WERI-Rb-1 (cell line): Measurements from ENCODE around the gene DDR1.
"Not testable (repeated sequence)": the region's sequence is repeated elsewhere in the genome, so short reads cannot be mapped to it uniquely, and the experiment has no call there.

ENCODE experiments used
- DNase-seq: peaks from one replicate; pipeline ENCODE4 v3.0.0-alpha.2; 2020
- H3K27ac ChIP-seq: fragments of 250-450 bp; sonication (Bioruptor Pico); 2 replicates; pipeline ENCODE4 v1.5.1; 2020; ENCODE audit warnings: mild to moderate bottlenecking, moderate library complexity
- H3K27me3 ChIP-seq: fragments of 250-450 bp; sonication (Bioruptor Pico); 2 replicates; pipeline ENCODE4 v1.5.1; 2021; ENCODE audit warnings: mild to moderate bottlenecking, low read depth, moderate library complexity; ENCODE audit not compliant: insufficient read depth, severe bottlenecking
- H3K36me3 ChIP-seq: fragments of 250-450 bp; sonication (Bioruptor Pico); 2 replicates; pipeline ENCODE4 v1.5.1; 2020; ENCODE audit warnings: mild to moderate bottlenecking, moderate library complexity
- H3K4me3 ChIP-seq: 2 replicates; pipeline ENCODE4 v1.5.1; 2011; ENCODE audit warnings: low read depth, mild to moderate bottlenecking, control low read depth, low read length
- H3K9me3 ChIP-seq: fragments of 250-450 bp; sonication (Bioruptor Pico); 2 replicates; pipeline ENCODE4 v1.5.1; 2021; ENCODE audit warnings: mild to moderate bottlenecking, moderate library complexity; ENCODE audit not compliant: severe bottlenecking
- TF ChIP-seq, protein P1 (sequence below): IDR thresholded peaks from 2 replicates; pipeline ENCODE4 v1.5.1; 2011; ENCODE audit warnings: low read depth, mild to moderate bottlenecking, control low read depth, inconsistent platforms, low read length

The DDR1 gene

DNA sequence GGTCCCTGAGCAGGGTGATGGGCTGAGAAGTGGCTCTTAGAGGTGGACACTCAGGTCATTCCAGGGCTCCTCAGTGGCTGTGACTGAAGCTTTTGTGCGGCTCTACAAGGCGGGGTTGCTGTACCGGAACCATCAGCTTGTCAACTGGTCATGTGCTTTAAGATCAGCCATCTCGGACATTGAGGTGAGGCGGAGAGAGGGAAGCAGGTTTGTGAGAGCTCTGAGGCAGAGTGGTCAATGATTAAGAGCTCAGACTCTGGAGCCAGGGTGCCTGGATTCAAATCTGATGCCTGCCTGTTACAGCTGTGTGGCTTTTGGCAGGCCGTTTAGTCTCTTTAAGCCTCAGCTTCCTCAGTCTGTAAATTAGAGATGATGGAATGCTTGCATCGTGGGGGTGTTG, 32.7 kb downstream of the DDR1 start:
- TF ChIP-seq, protein P1, sequence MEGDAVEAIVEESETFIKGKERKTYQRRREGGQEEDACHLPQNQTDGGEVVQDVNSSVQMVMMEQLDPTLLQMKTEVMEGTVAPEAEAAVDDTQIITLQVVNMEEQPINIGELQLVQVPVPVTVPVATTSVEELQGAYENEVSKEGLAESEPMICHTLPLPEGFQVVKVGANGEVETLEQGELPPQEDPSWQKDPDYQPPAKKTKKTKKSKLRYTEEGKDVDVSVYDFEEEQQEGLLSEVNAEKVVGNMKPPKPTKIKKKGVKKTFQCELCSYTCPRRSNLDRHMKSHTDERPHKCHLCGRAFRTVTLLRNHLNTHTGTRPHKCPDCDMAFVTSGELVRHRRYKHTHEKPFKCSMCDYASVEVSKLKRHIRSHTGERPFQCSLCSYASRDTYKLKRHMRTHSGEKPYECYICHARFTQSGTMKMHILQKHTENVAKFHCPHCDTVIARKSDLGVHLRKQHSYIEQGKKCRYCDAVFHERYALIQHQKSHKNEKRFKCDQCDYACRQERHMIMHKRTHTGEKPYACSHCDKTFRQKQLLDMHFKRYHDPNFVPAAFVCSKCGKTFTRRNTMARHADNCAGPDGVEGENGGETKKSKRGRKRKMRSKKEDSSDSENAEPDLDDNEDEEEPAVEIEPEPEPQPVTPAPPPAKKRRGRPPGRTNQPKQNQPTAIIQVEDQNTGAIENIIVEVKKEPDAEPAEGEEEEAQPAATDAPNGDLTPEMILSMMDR = no peak
- no peak for DNase-seq
- Histone ChIP-seq H3K9me3 (no peaks in the 10 kb centered on the region), H3K27ac (no peak overlapping the region), H3K36me3 (peaks cover 74% of the 10 kb centered on the region), H3K4me3 (no peak overlapping the region), H3K27me3 (no peaks in the 10 kb centered on the region)

DNA sequence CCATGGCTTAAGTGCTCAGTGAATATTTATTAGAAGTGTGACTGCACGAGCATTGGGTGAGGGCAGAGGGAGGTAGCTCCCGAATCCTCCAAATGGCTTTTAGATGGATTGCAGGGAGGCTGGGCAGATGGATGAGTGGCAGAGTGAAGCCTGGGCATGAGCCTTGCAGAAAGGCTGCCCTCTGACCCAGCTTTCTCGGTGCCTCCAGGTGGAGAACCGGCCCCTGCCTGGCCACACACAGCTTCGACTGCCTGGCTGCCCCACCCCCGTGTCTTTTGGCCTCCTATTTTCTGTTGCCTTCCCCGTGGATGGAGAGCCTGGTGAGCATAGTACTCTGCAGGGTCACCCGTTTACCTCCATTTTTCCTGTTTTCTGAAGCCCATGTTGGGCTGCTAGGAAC, 33.2 kb downstream of the DDR1 start:
- no peak overlapping the region for H3K27ac ChIP-seq
- TF ChIP-seq, protein P1 = no peak
- peaks cover 74% of the 10 kb centered on the region for H3K36me3 ChIP-seq

DNA sequence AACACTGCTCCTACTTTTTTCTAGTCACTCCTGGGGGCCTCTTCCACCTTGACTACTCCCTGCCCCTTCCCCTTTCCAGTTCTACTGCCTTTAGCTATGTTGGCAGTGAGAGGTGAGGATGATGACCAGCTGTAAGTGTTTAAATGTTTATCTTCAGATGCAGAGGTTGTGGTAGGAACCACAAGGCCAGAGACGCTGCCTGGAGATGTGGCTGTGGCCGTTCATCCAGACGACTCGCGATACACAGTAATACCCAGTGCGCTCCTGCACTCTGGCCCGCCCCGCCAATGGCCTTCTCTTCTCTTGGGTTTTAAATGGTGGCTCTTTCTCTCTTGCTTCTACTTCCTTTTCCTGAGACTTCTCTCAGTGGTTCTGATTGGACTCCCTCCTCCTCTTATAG, 34.4 kb downstream of the DDR1 start:
- TF ChIP-seq, protein P1 = no peak
- H3K4me3 ChIP-seq = no peak overlapping the region
- H3K36me3 ChIP-seq = peaks cover 74% of the 10 kb centered on the region
- H3K27me3 ChIP-seq = no peaks in the 10 kb centered on the region
- no peak overlapping the region for H3K27ac ChIP-seq
- no peaks in the 10 kb centered on the region for H3K9me3 ChIP-seq
- DNase-seq = no peak

More for the DNA sequence above, 33.2 kb downstream of the DDR1 start:
- H3K27me3 ChIP-seq = no peaks in the 10 kb centered on the region
- no peaks in the 10 kb centered on the region for H3K9me3 ChIP-seq
- no peak for DNase-seq
- no peak overlapping the region for H3K4me3 ChIP-seq

DNA sequence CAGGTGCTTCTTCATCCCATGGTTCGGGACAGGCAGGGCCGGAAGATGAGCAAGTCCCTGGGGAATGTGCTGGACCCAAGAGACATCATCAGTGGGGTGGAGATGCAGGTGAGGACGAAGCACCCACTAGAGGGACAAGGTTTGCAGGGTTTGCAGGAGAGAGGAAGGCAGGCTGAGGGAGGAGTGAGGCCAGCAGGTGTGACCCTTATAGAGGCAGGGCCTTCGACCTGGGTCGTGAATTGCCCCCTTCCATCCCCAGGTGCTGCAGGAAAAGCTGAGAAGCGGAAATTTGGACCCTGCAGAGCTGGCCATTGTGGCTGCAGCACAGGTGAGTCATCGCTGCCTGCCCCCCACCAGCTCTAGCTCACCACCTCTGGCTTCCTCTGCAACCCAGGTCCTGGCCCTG, 38.1 kb downstream of the DDR1 start:
- Histone ChIP-seq H3K4me3 (no peak overlapping the region), H3K9me3 (no peaks in the 10 kb centered on the region), H3K36me3 (peaks cover 93% of the 10 kb centered on the region), H3K27me3 (no peaks in the 10 kb centered on the region), H3K27ac (no peak overlapping the region)
- TF ChIP-seq, protein P1 = no peak
- no peak for DNase-seq

DNA sequence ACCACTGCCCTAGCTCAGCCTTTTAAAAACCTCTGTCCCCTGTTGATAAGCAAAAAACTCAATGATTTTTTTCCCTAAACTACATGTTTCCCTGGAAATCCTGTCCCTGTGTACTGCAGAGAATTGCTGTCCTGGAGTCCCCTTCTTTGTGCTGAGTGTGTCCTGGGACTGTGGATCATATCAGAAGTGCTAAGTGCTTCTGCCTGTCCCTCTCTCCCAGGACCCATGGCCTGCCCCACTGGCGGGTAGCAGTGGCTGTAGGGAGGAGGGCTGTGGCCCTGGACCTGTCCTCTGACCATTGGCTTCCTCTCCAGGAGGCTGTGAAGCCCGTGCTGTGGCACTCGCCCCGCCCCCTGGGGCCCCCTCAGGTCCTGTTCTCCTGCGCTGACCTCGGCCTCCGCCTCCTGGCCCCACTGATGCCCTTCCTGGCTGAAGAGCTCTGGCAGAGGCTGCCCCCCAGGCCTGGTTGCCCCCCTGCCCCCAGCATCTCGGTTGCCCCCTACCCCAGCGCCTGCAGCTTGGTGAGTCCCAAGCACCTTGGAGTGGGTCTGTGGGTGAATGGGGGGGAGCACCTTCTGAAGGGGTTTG, 39.8 kb downstream of the DDR1 start:
- H3K36me3 ChIP-seq = peaks cover 91% of the 10 kb centered on the region
- H3K9me3 ChIP-seq, H3K27me3 ChIP-seq, H3K27ac ChIP-seq, H3K4me3 ChIP-seq, DNase-seq: not testable (repeated sequence)

DNA sequence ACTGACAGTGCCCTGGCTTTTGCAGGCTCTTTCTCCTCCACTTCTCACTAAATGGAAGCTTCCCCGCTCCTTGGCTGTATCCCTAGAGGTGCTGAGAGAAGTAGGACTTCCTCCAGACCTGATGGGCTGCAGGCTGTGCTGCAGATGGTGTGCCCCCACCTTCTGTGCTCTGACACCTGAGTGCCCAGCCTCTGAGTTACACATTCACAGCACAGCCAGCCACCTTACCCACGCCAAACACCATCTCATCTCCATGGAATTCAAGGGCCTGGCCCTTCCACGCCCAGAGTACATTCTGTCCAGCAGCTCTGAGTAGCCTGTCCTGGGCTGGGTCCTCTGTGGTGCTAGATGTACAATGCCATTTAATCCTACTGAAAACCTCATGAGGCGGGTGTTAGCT, 42.3 kb downstream of the DDR1 start:
- peaks cover 7% of the 10 kb centered on the region for H3K9me3 ChIP-seq
- DNase-seq = no peak
- no peak overlapping the region for H3K27ac ChIP-seq
- peaks cover 66% of the 10 kb centered on the region for H3K36me3 ChIP-seq
- H3K27me3 ChIP-seq = no peaks in the 10 kb centered on the region
- H3K4me3 ChIP-seq = no peak overlapping the region
- TF ChIP-seq, protein P1 = no peak

DNA sequence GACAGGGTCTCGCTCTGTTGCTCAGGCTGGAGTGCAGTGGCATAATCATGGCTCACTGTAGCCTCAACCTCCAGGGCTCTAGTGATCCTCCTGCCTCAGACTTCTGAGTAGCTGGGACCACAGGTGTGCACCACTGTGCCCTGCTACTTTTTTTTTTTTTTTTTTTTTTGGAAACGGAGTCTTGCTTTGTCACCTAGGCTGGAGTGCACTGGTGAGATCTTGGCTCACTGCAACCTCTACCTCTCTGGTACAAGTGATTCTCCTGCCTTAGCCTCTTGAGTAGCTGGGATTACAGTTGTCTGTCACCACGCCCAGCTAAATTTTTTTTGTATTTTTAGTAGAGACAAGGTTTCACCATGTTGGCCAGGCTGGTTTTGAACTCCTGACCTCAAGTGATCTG, 42.8 kb downstream of the DDR1 start:
- H3K36me3 ChIP-seq = peaks cover 62% of the 10 kb centered on the region

More for the DNA sequence above, 42.8 kb downstream of the DDR1 start:
- DNase-seq, H3K27me3 ChIP-seq, H3K27ac ChIP-seq, H3K9me3 ChIP-seq, H3K4me3 ChIP-seq: not testable (repeated sequence)
